GM18520 (cell line): ENCODE results near the gene SAMHD1.
"Not testable (repeated sequence)": the region's sequence is repeated elsewhere in the genome, so short reads cannot be mapped to it uniquely, and the experiment has no call there.

Experiments
- ATAC-seq: cut with Tn5 transposase; IDR thresholded peaks from one replicate; pipeline ENCODE4 v1.9.1; 2021; ENCODE audit not compliant: unreplicated experiment

SAMHD1 gene

DNA sequence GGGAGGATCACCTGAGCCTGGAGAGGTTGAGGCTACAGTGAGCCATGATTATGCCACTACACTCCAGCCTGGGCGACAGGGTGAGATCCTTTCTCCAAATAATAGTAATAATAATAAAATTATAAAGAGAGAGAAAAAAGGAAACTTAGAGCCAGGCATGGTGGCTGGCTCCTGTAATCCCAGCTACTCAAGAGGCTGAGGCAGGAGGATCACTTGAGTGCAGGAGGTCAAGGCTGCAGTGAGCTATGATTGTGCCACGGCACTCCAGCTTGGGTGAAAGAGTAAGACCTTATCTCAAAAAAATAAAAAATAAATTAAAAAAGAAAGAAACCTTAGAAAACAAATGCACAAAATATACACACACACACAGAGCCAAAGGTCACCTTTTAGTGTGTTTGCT, 5.2 kb upstream of the SAMHD1 start:
- ATAC-seq = no peak

DNA sequence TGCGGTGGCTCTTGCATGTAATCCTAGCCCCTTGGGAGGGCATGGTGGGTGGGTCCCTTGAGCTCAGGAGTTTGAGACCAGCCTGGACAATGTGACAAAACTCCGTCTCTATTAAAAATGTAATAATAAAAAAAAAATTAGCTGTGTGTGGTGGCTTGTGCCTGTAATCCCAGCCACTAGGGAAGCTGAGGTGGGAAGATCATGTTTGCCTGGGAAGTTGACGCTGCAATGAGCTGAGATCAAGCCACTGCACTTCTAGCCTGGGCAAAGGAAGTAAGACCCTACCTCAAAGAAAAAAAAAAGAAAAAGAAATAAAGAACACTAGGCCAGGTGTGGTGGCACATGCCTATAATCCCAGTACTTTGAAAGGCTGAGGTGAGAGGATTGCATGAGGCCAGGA, 4.5 kb upstream of the SAMHD1 start:
- ATAC-seq = no peak

DNA sequence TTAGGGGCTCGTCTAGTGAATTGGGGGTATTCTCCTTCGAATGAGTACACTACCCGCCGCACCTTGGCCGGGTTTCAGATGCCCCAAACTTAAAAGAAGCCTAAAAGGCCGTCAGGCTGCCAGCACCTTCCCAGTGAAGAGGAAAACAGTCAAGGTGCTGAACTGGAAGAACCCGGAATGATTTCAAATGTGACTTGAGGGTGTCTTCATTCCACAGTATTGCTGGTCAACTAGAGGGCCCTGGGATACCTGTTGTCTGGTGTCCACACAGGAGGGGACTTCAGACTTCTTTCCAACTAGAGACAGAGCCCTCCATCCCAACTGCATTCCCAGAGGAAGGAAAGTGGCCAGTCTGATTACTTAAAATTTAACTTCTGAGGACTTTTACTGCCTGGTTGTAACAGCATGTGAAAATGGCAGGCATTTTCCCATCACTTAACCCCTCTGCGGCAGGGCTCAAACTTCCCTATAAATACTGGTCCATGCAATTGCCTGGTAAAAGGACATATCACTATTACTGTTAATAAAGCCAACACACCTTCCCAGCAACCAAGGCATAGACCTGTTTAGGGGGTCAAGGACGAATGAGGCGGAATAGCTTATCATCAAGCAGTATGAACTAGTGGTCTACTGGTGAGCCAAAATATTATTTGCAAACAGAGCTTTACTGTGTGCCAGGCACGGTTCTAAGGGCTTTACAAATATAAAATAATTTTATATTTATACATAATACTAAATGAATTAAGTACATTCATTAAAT, 651 bp upstream of the SAMHD1 start:
- no peak for ATAC-seq

DNA sequence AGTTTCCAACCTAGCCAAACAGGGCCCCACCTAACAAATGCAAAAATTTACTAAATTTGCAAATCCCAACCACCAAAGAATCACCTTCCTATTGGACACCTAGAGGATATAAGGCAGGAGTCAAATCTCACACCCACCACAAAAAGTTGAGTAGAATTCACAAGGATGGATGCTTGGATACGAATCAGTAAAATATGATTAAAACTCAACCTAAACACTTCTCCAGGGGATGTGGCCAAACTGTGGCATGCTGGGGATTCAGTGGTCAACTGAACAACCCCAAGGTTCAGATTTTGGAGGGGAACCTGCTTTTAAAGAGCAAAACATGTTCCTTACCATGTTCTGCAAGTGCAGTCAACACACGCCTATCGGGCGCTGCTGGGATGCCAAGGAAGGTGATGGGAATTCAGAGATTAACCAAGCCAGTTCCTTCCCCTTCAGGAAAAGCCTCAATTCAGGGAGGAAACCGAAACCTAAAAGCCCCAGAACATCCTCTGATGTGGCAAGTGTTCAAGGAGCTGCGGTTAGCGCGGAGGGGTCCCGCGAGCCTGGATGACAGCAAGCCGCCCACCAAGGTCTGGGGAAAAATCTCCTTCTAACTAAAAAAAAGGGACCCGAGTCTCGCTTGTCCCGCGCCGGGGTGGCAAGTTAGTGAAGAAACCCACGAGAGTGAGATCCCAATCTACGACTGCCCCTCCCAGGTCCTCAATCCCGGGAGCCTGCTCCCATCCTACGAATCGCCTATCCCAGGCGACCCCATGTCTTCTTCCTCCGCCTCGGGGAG, 902 bp downstream of the SAMHD1 start:
- ATAC-seq = peak; percentile 2

DNA sequence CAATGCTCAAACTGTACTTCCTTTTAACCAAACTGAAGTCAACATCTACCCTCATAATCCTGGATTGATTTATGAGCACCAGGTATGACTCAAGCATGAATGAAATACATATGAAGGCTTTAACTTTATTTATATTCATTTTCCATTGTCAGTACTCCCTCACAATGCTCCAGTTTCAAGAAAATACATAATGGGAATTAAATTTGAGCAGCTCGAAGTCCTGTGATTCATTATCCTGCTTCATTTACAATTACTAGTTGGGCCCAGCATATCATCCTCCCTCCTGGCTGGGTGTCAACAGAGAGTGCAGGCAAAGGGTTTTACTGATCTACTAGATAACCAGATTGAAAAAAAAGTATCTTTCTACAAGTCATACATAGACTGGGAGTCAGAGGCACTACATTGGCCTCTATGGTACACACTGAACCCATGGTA, 10.1 kb downstream of the SAMHD1 start:
- ATAC-seq = no peak

DNA sequence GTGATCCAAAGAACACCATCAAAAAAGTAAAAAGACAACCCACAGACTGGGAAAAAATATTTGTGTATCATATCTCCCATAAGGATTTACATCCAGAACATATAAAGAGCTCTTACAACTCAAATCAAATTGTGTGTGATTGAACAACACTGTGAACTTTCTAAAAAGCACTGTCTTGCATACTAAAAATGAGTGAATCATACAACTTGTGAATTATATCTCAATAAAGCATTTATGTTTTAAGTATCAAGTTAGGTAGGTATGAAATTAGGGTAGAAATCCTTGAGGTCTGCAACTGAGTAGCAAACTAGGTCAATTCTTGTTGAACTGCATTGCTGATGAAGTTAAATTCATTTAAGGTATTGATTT, 14.1 kb downstream of the SAMHD1 start:
- no peak for ATAC-seq

DNA sequence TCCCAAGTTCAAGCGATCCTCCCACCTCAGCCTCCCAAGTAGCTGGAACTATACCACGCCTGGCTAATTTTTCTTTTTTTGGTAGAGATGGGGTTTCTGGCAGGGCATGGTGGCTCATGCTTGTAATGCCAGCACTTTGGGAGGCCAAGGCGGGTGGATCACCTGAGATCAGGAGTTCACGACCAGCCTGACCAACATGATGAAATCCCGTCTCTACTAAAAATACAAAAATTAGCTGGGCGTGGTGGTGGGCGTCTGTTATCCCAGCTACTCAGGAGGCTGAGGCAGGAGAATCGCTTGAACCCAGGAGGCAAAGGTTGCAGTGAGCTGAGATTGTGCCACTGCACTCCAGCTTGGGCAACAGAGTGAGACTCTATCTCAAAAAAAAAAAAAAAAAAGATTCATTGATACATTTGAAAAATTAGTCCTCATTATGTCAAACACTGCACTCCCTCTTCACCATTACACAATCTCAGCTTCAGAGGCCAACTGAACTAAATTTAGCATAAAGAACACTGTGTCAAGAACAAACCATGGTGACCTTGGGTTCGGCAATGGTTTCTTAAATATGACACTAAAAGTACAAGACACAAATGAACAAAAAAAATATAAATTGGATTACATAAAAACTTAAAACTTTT, 14.6 kb downstream of the SAMHD1 start:
- not testable (repeated sequence) for ATAC-seq

DNA sequence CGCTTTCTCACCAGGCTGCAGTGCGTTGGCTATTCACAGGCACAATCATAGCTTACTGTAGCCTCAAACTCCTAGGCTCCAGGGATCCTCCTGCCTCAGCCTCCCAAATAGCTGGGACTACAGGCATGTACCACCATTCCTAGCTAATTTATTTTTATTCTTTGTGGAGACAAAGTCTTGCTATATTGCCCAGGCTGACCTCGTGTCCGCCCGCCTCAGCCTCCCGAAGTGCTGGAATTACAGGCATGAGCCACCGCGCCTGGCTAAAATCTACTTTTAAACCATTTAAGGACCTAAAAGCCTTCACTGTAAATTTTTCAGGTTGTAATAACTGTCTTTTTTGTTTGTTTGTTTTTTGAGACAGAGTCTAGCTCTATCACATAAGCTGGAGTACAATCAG, 15.2 kb downstream of the SAMHD1 start:
- ATAC-seq = no peak

DNA sequence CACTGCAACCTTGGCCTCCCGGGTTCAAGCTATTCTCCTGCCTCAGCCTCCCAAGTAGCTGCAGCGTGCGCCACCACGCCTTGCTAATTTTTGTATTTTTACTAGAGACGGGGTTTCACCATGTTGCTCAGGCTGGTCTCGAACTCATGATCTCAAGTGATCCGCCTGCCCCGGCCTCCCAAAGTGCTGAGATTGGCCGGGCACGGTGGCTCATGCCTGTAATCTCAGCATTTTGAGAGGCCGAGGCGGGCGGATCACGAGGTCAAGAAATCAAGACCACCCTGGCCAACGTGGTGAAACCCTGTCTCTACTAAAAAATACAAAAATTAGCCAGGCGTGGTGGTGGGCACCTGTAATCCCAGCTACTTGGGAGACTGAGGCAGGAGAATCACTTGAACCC, 17.9 kb downstream of the SAMHD1 start:
- not testable (repeated sequence) for ATAC-seq

DNA sequence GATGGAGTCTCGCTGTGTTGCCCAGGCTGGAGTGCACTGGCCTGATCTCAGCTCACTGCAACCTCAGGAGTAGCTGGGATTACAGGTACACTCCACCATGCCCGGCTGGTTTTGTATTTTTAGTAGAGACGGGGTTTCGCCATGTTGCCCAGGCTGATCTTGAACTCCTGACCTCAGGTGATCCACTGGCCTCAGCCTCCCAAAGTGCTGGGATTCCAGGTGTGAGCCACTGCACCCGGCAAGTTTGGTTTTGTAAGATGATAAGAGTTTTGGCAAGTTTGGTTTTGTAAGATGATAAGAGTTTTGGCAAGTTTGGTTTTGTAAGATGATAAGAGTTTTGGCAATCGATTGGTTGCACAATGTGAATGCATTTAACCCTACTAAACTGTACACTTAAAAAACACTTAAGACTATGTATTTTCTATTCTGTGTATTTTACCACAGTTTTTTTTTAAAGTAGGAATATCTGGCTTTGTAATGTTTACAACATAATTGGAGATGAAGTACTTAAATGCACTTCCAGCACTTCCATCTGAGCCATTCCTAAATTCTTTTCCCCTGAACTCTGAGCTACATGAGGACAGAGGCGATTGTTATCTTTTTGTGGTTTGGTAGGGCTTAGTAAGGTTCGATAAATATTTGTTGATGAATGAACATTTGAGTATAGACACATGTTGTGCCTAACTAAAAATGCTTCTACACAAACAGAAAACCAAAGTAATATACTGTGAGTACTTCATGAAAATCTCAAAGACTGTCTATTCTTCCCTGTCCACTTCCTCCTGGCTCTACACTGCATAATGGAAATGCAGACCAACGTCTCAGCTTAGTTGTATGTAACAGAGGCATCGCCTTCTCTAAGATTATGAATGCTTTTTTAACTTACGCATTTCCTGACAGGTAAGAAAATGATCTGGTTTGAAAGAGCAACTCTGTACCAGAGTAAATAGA, 18.8 kb downstream of the SAMHD1 start:
- no peak for ATAC-seq

DNA sequence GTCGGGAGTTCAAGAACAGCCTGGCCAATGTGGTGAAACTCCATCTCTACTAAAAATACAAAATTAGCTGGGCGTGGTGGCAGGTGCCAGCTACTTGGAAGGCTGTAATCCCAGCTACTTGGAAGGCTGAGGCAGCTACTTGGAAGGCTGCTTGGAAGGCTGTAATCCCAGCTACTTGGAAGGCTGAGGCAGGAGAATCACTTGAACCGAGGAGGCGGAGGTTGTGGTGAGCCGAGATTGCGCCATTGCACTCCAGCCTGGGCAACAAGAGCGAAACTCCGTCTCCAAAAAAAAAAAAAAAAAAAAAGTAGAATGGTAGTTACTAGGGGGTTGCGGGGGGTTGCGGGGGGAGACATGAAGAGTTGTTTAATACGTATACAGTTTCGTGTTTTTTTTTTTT, 19.4 kb downstream of the SAMHD1 start:
- ATAC-seq = not testable (repeated sequence)

DNA sequence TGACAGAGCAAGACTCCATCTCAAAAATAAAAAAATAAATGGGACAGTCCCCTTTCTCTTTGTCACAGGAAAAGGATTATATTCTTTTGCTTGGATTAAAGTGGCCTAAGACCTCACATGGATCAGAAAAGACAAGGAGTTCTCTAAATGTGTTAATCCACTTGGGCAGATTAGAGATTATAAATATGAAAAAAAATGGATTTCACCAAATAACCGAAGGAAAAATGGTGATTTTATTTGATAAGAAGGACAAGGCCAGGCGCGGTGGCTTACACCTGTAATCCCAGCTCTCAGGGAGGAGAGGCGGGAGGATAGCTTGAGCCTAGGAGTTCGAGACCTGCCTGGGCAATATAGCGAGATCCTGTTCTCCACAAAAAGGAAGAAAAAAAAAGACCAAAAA, 21.8 kb downstream of the SAMHD1 start:
- ATAC-seq = no peak

DNA sequence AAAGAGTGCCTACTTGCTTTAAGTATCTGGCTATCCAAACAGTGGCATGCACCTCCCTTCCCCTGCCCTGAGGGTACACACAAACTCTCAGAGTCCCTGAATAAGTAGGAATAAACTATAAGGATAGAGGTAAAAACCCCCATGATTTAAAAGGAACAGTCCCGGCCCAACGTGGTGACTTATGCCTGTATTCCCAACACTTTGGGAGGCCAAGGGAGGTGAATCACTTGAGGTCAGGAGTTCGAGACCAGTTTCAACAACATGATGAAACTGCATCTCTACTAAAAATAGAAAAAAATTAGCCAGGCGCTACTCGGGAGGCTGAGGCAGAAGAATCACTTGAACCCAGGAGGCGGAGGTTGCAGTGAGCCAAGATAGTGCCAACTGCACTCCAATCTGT, 22.2 kb downstream of the SAMHD1 start:
- no peak for ATAC-seq

DNA sequence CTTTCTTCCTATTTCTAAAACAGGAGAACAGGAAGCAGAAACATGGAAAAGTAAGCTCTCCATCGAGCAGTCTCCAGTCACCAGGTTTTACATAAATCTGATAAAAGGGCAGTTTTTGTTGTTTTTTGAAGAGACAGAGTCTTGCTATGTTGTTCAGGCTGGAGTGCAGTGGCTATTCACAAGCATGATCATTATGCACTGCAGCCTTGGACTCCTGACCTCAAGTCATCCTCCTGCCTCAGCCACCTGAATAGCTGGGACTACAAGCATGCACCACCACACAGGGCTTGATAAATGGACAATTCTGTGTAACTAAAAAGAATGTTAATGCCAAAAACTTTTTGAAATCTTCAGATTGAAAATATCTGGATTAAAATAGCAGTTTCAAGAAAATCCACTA, 23.8 kb downstream of the SAMHD1 start:
- no peak for ATAC-seq

DNA sequence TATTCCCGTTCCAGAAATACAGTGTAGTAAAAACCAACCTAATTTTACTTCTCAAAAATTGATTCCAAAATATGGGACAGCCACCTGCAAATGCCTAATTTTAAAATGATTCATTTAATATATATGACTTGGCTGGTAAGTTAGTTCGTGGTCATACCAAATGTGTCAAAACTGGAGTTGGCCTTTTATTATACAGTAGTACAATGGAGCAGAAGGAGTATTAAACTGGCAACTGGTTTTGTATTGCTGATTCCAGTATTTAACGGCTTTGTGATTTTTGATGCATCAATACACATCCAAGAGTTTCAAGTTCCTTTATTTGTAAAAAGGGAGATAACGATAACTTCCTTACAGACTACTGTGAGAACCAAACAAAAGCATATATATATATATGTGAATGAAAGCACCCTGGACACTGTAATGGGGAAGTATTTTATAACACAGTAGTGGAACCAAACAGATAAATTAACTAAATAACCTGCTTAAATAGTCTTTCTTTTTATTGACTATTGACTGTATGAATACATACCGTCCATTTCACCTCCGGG, 24.8 kb downstream of the SAMHD1 start:
- ATAC-seq = no peak

DNA sequence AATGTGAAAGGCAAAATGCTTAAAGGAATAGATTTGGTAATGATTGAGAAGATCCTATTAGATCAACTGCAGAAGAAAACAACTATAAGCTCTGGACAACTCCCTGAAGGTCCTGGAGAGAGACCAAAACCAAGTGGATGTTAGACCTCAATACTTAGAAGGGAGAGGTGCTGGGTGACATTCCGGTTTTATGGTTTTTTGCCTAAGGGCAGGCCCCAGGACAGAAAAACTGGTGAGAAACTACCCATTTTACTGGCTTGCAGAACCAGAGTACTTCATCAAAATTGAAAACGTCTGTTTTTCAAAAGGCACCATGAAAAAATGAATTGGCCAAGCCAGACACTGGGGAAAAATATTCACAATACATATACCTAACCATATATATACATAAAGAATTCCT, 26.3 kb downstream of the SAMHD1 start:
- ATAC-seq = no peak

DNA sequence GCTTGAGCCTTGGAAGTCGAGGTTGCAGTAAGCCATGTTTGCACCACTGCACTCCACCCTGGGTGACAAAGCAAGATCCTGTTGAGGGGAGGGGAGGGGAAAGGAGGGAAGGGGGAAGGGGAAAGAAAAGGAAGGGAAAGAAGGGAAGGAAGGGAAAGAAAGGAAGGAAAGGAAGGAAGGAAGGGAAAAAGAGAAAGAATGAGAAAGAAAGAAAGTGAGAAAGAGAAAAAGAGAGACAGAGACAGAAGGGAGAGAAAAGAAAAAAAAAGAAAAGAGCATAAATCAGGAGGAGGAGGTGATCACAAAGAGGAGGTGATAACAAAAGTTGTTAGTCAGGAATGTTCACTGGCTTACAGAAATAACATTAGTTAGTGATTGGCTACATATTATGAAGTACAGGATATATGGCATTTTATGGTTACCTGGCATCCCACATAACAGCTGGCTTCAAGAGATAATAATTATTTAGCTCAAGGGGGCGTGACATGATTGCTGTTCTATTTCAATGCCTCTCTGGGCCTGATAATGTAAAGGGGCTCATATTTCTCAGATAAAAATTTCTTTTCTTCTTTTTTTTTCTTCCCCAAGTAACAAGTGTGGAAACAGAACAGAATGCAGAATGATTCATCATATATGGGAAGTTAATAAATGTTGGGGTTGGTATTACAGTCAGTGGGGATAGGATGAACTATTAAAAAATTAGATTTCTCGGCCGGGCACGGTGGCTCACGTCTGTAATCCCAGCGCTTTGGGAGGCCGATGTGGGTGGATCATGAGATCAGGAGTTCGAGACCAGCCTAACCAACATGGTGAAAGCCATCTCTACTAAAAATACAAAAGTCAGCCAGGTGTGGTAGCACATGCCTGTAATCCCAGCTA, 27.1 kb downstream of the SAMHD1 start:
- no peak for ATAC-seq

DNA sequence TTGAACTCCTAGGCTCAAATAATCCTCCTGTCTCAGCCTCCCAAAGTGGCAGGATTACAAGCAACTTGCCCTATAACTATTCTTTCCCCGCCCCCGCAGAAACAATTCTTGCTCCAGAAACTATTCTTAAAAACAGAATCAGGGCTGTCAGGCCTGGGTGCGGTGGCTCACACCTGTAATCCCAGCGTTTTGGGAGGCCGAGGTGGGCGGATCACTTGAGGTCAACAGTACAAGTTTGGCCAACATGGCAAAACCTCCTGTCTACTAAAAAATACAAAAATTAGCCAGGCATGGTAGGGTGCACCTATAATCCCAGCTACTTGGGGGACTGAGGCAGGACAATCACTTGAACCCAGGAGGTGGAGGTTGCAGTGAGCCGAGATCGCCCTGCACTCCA, 31.2 kb downstream of the SAMHD1 start:
- ATAC-seq = no peak

DNA sequence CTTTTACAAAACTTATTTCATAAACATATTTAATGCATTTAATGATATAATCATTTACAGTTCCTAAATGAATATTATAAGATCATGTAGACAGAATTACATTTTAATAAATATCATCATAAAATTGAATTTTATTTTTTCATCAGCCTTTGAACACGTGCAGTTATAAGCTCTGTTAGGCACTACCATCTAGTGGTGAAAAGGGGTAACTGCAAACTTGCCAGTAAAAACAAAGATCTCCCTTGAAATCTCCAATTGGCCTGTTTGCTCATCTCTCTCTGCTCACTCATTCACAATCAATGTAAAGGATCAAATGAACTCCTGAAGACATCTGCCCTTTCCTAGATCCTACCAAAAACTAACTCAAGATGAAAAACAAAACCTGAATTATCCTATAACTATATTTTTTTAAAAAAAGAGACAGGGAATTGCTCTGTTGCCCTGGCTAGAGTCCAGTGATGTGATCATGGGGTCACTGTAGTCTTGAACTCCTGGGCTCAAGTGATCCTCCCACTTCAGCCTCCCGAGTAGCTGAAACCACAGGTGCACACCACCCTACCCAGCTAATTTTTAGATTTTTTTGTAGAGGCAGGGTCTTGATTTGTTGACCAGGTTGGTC, 31.7 kb downstream of the SAMHD1 start:
- ATAC-seq = no peak
